ENCODE measurements around the gene M6PR. TPM values are rescaled to one million over a fixed set of nuclear protein-coding genes. Genes with fewer than 3 reads are reported as not detected.
"Not testable (repeated sequence)": the region's sequence is repeated elsewhere in the genome, so short reads cannot be mapped to it uniquely, and the experiment has no call there.

Gene M6PR
- total RNA-seq, 1 experiment from 2014 or later: 87.9 TPM

- no peak for DNase-seq (ENCODE audit: low read depth)
Measured at GRCh38 chr12:8912914-8913313, 36.5 kb downstream of the M6PR start.

DNA sequence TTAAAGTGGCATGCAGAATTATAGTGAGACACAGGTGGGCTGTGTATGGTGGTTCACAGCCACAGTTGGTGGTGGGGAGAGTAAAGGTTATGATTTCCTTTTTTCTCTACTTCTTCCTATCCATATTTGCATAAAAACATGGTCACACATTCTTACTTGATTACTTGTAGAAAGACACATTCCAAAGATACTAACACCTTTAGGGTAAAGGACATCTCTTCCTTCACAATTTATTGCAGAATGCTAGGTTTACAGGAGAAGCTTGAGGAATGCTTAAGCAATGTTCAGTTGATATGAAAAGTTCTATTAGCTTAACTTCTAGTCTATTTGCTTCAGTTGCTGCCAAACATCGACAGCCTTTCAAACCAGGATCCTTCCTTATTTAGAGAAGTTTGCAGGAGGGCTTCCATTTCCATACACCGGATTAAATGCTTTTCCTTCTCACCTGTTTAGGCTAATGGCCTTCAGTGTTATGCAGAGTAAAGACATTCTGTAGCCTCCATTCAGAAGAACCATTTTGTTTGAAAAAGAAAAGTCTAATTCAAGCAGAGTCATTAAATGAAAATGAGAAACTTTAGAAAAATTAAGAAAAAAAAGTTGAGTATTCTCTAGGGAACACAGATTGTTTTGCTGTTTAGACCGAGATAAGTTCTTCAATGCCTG lies 37.7 kb downstream of the M6PR start:
- DNase-seq (ENCODE audit: low read depth): no peak

GRCh38 chr12:8909752-8910151 lies 39.7 kb downstream of the M6PR start:
- no peak for DNase-seq (ENCODE audit: low read depth)

DNA sequence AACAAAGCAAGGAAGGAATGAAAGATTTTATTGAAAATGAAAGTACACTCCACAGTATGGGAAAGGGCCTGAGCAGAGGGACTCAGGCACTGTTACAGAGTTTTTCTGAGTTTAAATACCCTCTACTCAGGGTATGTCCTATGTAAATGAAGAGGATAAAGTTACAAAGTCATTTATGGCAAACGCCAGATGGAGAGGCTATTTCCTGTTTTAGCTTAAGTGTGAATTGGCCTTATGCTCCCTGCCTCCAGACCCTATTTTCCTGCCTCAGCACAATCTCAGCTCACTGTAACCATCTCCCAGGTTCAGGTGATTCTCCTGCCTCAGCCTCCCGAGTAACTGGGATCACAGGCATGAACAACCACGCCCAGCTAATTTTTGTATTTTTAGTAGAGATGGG lies 41.9 kb downstream of the M6PR start:
- no peak for DNase-seq (ENCODE audit: low read depth)

DNA sequence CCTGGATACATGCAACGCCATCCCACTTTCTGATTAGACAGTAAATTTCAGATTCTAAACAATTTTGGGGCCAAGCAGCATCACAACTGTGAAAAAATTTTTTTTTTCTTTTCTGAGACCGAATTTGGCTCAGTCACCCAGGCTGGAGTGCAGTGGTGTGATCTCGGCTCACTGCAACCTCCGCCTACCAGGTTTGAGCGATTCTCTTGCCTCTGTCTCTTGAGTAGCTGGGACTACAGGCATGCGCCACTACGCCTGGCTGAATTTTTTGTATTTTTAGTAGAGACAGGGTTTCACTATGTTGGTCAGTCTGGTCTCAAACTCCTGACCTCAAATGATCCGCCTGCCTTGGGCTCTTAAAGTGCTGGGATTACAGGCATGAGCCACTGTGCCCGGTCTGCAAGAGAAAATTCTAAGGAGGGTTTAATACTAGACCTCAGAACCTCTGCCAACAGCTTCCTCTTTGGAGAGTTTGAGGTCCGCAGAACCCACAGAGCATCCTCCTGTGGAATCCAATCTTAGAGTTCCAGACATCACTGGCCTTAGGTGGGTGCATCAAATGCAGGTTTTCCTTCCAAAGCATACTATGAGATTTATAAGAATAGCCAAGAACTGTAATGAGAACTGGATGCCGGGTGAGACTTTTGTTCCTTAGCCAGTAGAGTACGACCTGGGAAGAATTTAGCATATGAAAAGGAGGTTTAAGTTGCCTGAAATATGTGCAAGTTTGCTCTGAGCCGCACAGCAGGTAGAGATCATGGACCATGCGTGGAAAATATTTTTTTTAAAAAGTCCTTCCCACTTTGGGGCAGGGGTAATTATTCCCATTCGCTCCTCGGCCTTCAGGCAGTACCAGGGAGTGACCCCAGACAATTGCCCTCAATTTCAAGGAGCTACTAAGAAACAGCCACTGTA lies 42.9 kb downstream of the M6PR start:
- DNase-seq (ENCODE audit: low read depth): no peak

- no peak for DNase-seq (ENCODE audit: low read depth)
Measured at GRCh38 chr12:8905546-8905945, 43.9 kb downstream of the M6PR start.

GRCh38 chr12:8904665-8905064 lies 44.8 kb downstream of the M6PR start:
- DNase-seq (ENCODE audit: low read depth): no peak

- no peak for DNase-seq (ENCODE audit: low read depth)
Measured at GRCh38 chr12:8903646-8904045, 45.8 kb downstream of the M6PR start.

DNA sequence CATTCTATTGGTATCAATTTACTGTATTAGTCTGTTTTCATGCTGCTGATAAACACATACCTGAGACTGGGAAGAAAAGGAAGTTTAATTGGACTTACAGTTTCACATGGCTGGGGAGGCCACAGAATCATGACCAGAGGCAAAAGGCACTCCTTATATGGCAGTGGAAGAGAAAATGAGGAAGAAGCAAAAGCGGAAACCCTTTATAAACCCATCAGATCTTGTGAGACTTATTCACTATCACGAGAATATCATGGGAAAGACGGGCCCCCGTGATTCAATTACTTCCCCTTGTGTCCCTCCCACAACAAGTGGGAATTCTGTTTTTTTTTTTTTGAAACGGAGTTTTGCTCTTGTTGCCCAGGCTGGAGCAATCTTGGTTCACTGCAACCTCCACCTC lies 46.7 kb downstream of the M6PR start:
- DNase-seq (ENCODE audit: low read depth): not testable (repeated sequence)

- no peak for DNase-seq (ENCODE audit: low read depth)
Measured at GRCh38 chr12:8899830-8900229, 49.6 kb downstream of the M6PR start.

GRCh38 chr12:8897081-8897480 lies 52.4 kb downstream of the M6PR start:
- DNase-seq (ENCODE audit: low read depth): no peak

- DNase-seq (ENCODE audit: low read depth): no peak
Measured at GRCh38 chr12:8894986-8895385, 54.5 kb downstream of the M6PR start.

GRCh38 chr12:8894378-8894777 lies 55.1 kb downstream of the M6PR start:
- no peak for DNase-seq (ENCODE audit: low read depth)

- DNase-seq (ENCODE audit: low read depth): no peak
Measured at GRCh38 chr12:8891976-8892375, 57.5 kb downstream of the M6PR start.

Other genes with a start within 250 kb of the M6PR start
- gene A2ML1, start 127.0 kb downstream of the M6PR start, total RNA-seq (2014; rRNA removed; shearing (Covaris generic)): not detected in 2 replicates
- gene PHC1, start 35.1 kb downstream of the M6PR start, total RNA-seq (2014; rRNA removed; shearing (Covaris generic)): 11.3 and 24.4 TPM in 2 replicates
- gene KLRG1, start 39.9 kb upstream of the M6PR start, total RNA-seq (2014; rRNA removed; shearing (Covaris generic)): 0.12 and 0.69 TPM in 2 replicates
- gene A2M, start 166.3 kb upstream of the M6PR start, total RNA-seq (2014; rRNA removed; shearing (Covaris generic)): 0.95 TPM in 1 of 2 replicates, not detected in the other